HCEC 1CT (cell line): Measurements from ENCODE around the gene REC114.
A peak's percentile ranks its signal among the peaks of the same experiment; 100 is the strongest.

Experiments used
- DNase-seq: peaks from one replicate; pipeline ENCODE4 v3.0.0-alpha.2; 2017

REC114 gene

GRCh38 chr15:73582851-73583379 lies 140.0 kb downstream of the REC114 start:
- DNase-seq: no peak

GRCh38 chr15:73583544-73583943 lies 140.6 kb downstream of the REC114 start:
- DNase-seq: no peak

GRCh38 chr15:73584699-73585420 lies 141.9 kb downstream of the REC114 start:
- no peak for DNase-seq

- DNase-seq: no peak
Measured at GRCh38 chr15:73585871-73586654, 143.1 kb downstream of the REC114 start.

- DNase-seq: no peak
Measured at GRCh38 chr15:73589766-73590165, 146.8 kb downstream of the REC114 start.

- no peak for DNase-seq
Measured at GRCh38 chr15:73590263-73590662, 147.3 kb downstream of the REC114 start.

GRCh38 chr15:73593304-73594074 lies 150.5 kb downstream of the REC114 start:
- DNase-seq: no peak

- DNase-seq: no peak
Measured at GRCh38 chr15:73594109-73594508, 151.1 kb downstream of the REC114 start.

- DNase-seq: no peak
Measured at GRCh38 chr15:73596174-73596573, 153.2 kb downstream of the REC114 start.

GRCh38 chr15:73597036-73597638 lies 154.2 kb downstream of the REC114 start:
- DNase-seq: no peak

GRCh38 chr15:73598530-73599160 lies 155.7 kb downstream of the REC114 start:
- DNase-seq: no peak

- peak; percentile 48 for DNase-seq
Measured at GRCh38 chr15:73599934-73600333, 157.0 kb downstream of the REC114 start.

GRCh38 chr15:73600413-73601335 lies 157.7 kb downstream of the REC114 start:
- DNase-seq: no peak

- peak; percentile 59 for DNase-seq
Measured at GRCh38 chr15:73601451-73602445, 158.8 kb downstream of the REC114 start.

GRCh38 chr15:73602446-73602843 lies 159.5 kb downstream of the REC114 start:
- DNase-seq: peak; percentile 14

- no peak for DNase-seq
Measured at GRCh38 chr15:73602992-73603391, 160.0 kb downstream of the REC114 start.

GRCh38 chr15:73604477-73604876 lies 161.5 kb downstream of the REC114 start:
- DNase-seq: no peak

- DNase-seq: no peak
Measured at GRCh38 chr15:73605759-73606436, 162.9 kb downstream of the REC114 start.

GRCh38 chr15:73607405-73607804 lies 164.4 kb downstream of the REC114 start:
- DNase-seq: no peak
